Common myeloid progenitor, CD34-positive (primary cell): ENCODE measurements around the gene PCCA.

Source experiments
- CTCF ChIA-PET: fragments of 350-600 bp; sonication (Branson Sonifier 250); formaldehyde crosslinking; loops from one replicate; lab custom pipeline; 2021; ENCODE audit warnings: antibody characterized with exemption; lab: Charles Lee
- POLR2A ChIA-PET: fragments of 350-600 bp; sonication (Branson Sonifier 250); formaldehyde crosslinking; loops from one replicate; lab custom pipeline; 2021; ENCODE audit warnings: antibody characterized with exemption; lab: Charles Lee
- DNase-seq, 3 donors: peaks; one replicate each; pipeline versions ENCODE4 v3.0.0 to v3.0.0-alpha.2; 2013
- H3K27ac ChIP-seq, 2 experiments: 1 replicate in 1 of 2; 2 replicates in 1 of 2; pipeline ENCODE4 v1.7.0; 2013; ENCODE audit warnings: inconsistent platforms in 2 of 2, low read length in 2 of 2, mild to moderate bottlenecking in 2 of 2, low read depth in 1 of 2, moderate library complexity in 1 of 2; ENCODE audit not compliant: severe bottlenecking in 2 of 2, insufficient read depth in 1 of 2, poor library complexity in 1 of 2
- H3K27me3 ChIP-seq, 5 experiments: replicated peaks in 2 of 5; 1 replicate in 3 of 5; 2 replicates in 2 of 5; pipeline versions ENCODE4 v1.6.1 to v1.7.0; 2013; ENCODE audit warnings: low read length in 4 of 5, mild to moderate bottlenecking in 2 of 5, moderate library complexity in 2 of 5, inconsistent platforms in 1 of 5; ENCODE audit not compliant: insufficient read depth in 5 of 5, control insufficient read depth in 4 of 5
- H3K36me3 ChIP-seq, 4 experiments: 1 replicate in 2 of 4; 2 replicates in 2 of 4; pipeline versions ENCODE4 v1.6.1 to v1.7.0; 2013; ENCODE audit warnings: low read length in 3 of 4, control low read depth in 1 of 4, mild to moderate bottlenecking in 1 of 4; ENCODE audit not compliant: control insufficient read depth in 4 of 4, insufficient read depth in 4 of 4
- H3K4me1 ChIP-seq, 4 experiments: 1 replicate in 3 of 4; 2 replicates in 1 of 4; pipeline versions ENCODE4 v1.6.1 to v1.7.1; 2013; ENCODE audit warnings: low read length in 3 of 4, mild to moderate bottlenecking in 3 of 4, control low read depth in 1 of 4, inconsistent platforms in 1 of 4, moderate library complexity in 1 of 4; ENCODE audit not compliant: control insufficient read depth in 4 of 4, insufficient read depth in 4 of 4; ENCODE audit errors: control extremely low read depth in 1 of 4
- H3K4me3 ChIP-seq, 7 experiments: 1 replicate in 4 of 7; 2 replicates in 3 of 7; pipeline versions ENCODE4 v1.5.1 to v1.7.0; 2013; ENCODE audit warnings: mild to moderate bottlenecking in 7 of 7, low read length in 6 of 7, moderate library complexity in 6 of 7, inconsistent platforms in 2 of 7, low read depth in 2 of 7, control low read depth in 1 of 7; ENCODE audit not compliant: insufficient read depth in 4 of 7, control insufficient read depth in 1 of 7; ENCODE audit errors: extremely low read depth in 1 of 7
- H3K9me3 ChIP-seq, 5 experiments: 1 replicate in 4 of 5; 2 replicates in 1 of 5; pipeline versions ENCODE4 v1.6.1 to v1.7.1; 2013; ENCODE audit warnings: low read length in 4 of 5, mild to moderate bottlenecking in 2 of 5, inconsistent platforms in 1 of 5, low read depth in 1 of 5, moderate library complexity in 1 of 5; ENCODE audit not compliant: control insufficient read depth in 4 of 5, insufficient read depth in 2 of 5; ENCODE audit errors: control extremely low read depth in 1 of 5
- WGBS: methylation state at CpG from one replicate; pipeline ENCODE4 v1.1.5; 2013; ENCODE audit not compliant: insufficient coverage; 5-methylcytosine and 5-hydroxymethylcytosine counted together

The PCCA gene

DNA sequence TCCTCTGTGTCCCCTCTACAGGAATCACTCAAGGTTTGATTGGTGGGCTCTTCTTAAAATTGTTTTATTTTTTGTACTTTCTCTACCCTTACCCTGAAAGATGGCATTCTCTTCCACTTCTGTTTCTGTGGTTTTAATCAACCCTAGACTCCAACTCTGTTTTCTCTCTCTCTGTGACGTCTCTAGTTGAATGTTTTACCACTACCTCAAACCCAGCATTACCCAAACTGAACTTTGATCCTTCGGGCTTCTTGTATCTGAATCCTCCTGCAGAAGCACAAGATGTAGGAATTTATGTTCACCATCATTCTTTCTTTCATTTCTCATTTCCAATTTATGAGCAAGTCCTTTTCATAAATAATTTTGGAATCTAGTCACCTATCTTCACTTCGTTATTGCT is 39.9 kb downstream of the PCCA start:
- 95% methylated on average over 3 of the region's 3 CpGs for WGBS
- CTCF ChIA-PET = no interaction called here

DNA sequence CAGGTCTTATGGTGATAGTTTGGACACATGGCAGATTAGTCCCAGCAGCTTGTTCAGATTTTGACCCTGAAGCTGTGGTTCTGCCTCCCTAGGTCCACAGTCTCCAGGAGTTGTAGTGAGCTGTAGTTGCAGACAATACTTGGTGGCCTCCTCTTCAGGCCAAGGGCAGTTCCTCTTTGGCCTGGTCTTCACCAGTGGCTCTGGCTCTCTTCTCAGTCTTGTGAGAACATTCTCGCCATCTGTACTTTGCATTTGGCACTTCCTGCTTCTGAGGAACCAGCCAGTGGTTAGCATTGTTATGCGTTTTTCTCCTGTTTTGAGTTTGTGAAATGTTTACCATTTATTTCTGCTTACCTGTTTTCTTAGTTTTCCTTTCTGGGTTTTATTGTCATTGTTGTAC is 40.7 kb downstream of the PCCA start:
- DNase-seq = peak in 2 of 3 donors; percentile 42 to 57
- peaks cover 0 to 14% (median 4%) of the 10 kb centered on the region in 4 experiments for H3K4me1 ChIP-seq
- peaks cover 0 to 2% (median under 1%) of the 10 kb centered on the region in 4 experiments for H3K36me3 ChIP-seq
- no peak overlapping the region for H3K4me3 ChIP-seq
- H3K27me3 ChIP-seq = no peaks in the 10 kb centered on the region
- POLR2A ChIA-PET = no interaction called here
- CTCF ChIA-PET = no interaction called here
- H3K9me3 ChIP-seq = no peaks in the 10 kb centered on the region
- 8% methylated on average over 2 of the region's 2 CpGs for WGBS
- no peak overlapping the region for H3K27ac ChIP-seq

More for the DNA sequence above, 39.9 kb downstream of the PCCA start:
- Histone ChIP-seq H3K4me1 (peaks cover 0 to 14% (median 4%) of the 10 kb centered on the region in 4 experiments), H3K27me3 (no peaks in the 10 kb centered on the region), H3K36me3 (peaks cover 0 to 2% (median 0%) of the 10 kb centered on the region in 4 experiments), H3K9me3 (no peaks in the 10 kb centered on the region), H3K27ac (no peak overlapping the region), H3K4me3 (no peak overlapping the region)
- POLR2A ChIA-PET = no interaction called here
- DNase-seq = peak in 2 of 3 donors; percentile 4 to 5

DNA sequence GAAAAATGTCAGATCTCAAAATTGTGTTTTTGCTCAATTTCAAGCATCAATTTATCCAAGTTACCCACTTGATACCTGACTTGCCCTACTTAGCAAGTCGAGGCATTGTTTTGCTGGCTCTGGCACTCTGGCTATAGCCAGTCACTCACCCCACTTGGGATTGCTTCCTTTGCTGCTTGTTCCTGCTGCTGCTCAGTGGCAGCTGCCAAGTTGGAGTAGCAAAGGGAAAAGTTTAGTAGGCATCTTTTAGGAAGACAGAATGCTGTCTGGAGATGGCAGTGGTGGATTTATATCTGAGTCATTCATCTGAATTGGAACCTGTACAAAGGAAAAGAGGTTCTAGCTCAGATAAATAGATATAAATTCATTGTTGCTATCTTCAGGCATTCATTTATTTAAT is 41.2 kb downstream of the PCCA start:
- H3K27ac ChIP-seq = no peak overlapping the region
- peaks cover 0 to 14% (median 4%) of the 10 kb centered on the region in 4 experiments for H3K4me1 ChIP-seq
- no peaks in the 10 kb centered on the region for H3K9me3 ChIP-seq
- CTCF ChIA-PET = no interaction called here
- H3K27me3 ChIP-seq = no peaks in the 10 kb centered on the region
- POLR2A ChIA-PET = no interaction called here
- DNase-seq = no peak
- no peak overlapping the region for H3K4me3 ChIP-seq
- WGBS = 100% methylated on average over 1 of the region's 1 CpG
- H3K36me3 ChIP-seq = peaks cover 0 to 2% (median under 1%) of the 10 kb centered on the region in 4 experiments

DNA sequence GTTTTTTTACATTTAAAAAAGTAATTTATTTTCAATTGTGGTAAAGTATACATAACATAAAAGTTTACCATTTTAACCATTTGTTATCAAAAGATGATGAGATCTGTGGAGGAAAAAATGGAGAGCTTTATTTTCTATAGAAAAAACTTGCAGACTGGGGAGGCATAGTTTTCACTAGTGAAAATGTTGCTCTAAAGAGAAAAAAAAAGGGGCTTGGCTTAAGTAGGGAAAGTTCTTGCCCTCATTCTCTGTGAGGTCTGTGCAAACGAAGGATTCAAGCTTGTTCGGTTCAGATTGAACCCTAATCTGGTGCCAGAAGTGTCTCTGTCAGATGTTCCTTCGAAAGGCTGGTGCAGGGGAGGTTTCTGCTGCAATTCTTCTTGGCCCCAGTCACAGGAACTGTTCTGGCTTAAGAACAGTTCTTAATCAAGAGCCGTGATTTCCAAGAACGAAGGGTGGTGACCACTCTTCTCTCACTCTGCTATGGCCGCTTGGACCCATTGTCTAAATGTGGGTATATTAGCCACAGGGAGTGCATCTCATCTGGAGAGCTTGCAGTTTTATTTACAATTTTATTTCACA is 42.1 kb downstream of the PCCA start:
- DNase-seq = no peak
- ChIA-PET CTCF (no interaction called here), POLR2A (no interaction called here)
- Histone ChIP-seq H3K4me3 (no peak overlapping the region), H3K27ac (no peak overlapping the region), H3K36me3 (peaks cover 0 to 2% (median under 1%) of the 10 kb centered on the region in 4 experiments), H3K4me1 (peaks cover 0 to 14% (median 4%) of the 10 kb centered on the region in 4 experiments), H3K27me3 (no peaks in the 10 kb centered on the region), H3K9me3 (no peaks in the 10 kb centered on the region)
- WGBS = 94% methylated on average over 3 of the region's 6 CpGs

DNA sequence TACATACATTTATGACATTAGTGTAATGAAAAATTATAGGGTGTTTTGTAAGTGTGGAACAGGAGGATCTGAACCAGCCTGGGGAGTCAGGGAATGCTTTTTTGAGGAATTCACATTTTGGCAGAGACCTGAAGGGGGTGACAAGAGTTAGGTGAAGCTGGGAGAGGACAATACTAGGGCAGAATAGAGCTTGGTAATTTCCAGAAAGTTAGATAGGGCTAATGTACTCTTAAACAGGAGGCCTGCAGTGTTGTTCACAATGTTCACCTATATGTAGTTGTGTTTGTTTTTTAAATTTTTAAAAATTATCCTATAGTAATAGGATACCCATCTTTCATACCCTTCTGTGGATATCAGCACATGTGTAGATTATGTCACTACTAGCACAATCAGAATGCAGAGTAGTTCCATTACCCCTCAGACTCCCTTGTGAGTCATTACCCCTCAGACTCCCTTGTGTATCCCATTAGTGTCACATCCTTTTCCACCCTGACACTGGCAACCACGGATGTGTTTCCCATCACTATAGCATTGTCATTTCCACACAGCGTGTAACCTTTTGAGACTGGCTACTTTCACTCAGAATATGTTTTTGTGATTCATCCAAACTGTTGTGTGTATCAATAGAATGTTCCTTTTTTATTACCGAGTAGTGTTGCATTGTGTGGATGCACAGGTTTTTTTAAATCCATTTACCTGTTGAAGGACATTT is 43.1 kb downstream of the PCCA start:
- POLR2A ChIA-PET = no interaction called here
- Histone ChIP-seq H3K36me3 (peaks cover 0 to 2% (median under 1%) of the 10 kb centered on the region in 4 experiments), H3K9me3 (no peaks in the 10 kb centered on the region), H3K4me1 (peaks cover 0 to 14% (median 4%) of the 10 kb centered on the region in 4 experiments), H3K4me3 (no peak overlapping the region), H3K27me3 (no peaks in the 10 kb centered on the region), H3K27ac (no peak overlapping the region)
- WGBS = 100% methylated on average over 1 of the region's 3 CpGs
- CTCF ChIA-PET = no interaction called here
- DNase-seq = peak in 2 of 3 donors; percentile 27 to 34

DNA sequence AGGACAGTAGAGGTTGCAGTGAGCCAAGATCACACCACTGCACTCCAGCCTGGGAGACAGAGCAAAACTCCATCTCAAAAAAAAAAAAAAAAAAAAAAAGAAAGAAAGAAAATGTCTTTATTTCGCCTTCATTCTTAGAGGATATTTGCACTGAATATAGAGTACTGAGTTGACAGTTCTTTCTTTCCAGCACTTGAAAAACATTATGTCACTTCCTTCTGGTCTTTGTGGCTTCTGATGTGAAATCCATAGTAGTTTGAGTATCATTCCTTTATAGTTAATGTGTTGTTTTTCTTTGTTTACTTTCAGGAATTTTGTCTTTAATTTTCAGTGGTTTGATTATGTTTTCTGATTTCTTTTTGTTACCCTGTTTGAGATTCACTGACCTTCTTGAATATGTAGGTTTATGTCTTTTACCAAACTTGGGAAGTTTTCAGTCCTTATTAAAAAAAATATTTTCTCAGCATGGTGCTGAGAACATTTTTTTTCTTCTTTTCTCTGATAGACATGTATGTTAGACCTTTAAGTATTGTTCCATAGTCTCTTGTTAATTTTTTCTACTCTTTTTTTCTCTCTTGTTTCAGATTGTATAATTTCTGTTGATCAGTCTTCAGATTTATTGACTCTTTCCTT is 50.1 kb downstream of the PCCA start:
- no peaks in the 10 kb centered on the region for H3K27me3 ChIP-seq
- no peaks in the 10 kb centered on the region for H3K4me1 ChIP-seq
- no peak for DNase-seq
- no peak overlapping the region for H3K27ac ChIP-seq
- no CpG with 5 or more reads among the region's 1 CpG for WGBS
- peaks cover 0 to 8% (median 3%) of the 10 kb centered on the region in 4 experiments for H3K36me3 ChIP-seq
- ChIA-PET POLR2A (no interaction called here), CTCF (no interaction called here)
- H3K4me3 ChIP-seq = no peak overlapping the region
- peaks cover 0 to 18% (median 3%) of the 10 kb centered on the region in 5 experiments for H3K9me3 ChIP-seq

DNA sequence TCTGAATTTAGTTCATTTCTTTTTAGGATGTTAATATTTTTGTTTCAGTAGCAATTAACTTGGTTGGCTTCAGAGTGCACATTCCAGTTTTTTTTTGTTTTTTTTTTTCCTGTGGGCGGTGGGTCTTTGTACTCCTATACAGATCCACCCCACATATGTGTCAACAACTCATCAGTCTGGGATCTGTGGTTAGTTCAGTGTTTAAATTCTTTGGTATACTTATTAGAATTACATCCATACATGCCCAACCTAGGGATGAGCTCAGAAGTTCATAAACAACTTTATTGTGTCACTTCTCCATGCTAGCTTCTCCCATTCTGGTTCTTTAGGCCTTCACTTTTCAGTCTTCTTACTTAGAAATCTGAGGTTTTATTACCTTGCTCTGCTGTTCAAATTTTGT is 50.9 kb downstream of the PCCA start:
- DNase-seq = no peak
- POLR2A ChIA-PET = no interaction called here
- Histone ChIP-seq H3K36me3 (peaks cover 2 to 10% (median 6%) of the 10 kb centered on the region in 4 experiments), H3K4me1 (no peaks in the 10 kb centered on the region), H3K27me3 (no peaks in the 10 kb centered on the region), H3K9me3 (peaks cover 0 to 21% (median 3%) of the 10 kb centered on the region in 5 experiments), H3K4me3 (no peak overlapping the region), H3K27ac (no peak overlapping the region)
- CTCF ChIA-PET = no interaction called here
- WGBS = no CpG with 5 or more reads among the region's 1 CpG
